ENCODE measurements around the gene MED12L. TPM values are rescaled to one million over a fixed set of nuclear protein-coding genes. Genes with fewer than 3 reads are reported as not detected.

The MED12L gene
- total and polyA plus RNA-seq, 10 of the 15 experiments (the other 5 are each of a cell fraction or from before 2014, with no cell fraction given) = 0.01 to 0.06 (median 0.03) TPM; not detected in 2

GRCh38 chr3:151152455-151153079, 67.1 kb downstream of the MED12L start:
- no TSS peak for BruUV-seq (replicated peaks)
- ChIA-PET RAD21 (ENCODE audit: unreplicated experiment) (interaction anchor here (0.7 kb wide), 1 partner anchor 282 kb away, joined by 3 read pairs; no protein-coding TSS in a partner anchor), SMC1A (ENCODE audit: uncharacterized antibody, unreplicated experiment) (interaction anchor here (1.3 to 1.5 kb wide), 2 partner anchors 10 kb away, joined by 3 to 5 read pairs; no protein-coding TSS in a partner anchor), POLR2A (no interaction called here), CTCF (interaction anchor here (1.1 to 2.5 kb wide), 3 partner anchors 8 to 125 kb away, joined by 4 to 11 read pairs (median 5); partner anchors contain the start of gene P2RY14)
- no peaks in the 10 kb centered on the region for H4K20me1 ChIP-seq (ENCODE audit: control insufficient read depth, insufficient read depth)
- no peak overlapping the region for H3K27ac ChIP-seq (ENCODE audit: control insufficient read depth, insufficient read depth)
- H3K9me3 ChIP-seq (replicated peaks; ENCODE audit: control insufficient read depth, insufficient read depth, low read length) = no peaks in the 10 kb centered on the region
- no peak for ATAC-seq
- H3K27me3 ChIP-seq (replicated peaks in 1 of 2; ENCODE audit: control insufficient read depth in 2 of 2, insufficient read depth in 2 of 2, low read length in 1 of 2) = no peaks in the 10 kb centered on the region
- H3K4me1 ChIP-seq (ENCODE audit: control insufficient read depth, insufficient read depth, low read length) = no peaks in the 10 kb centered on the region
- in situ Hi-C loops (cut with MboI) (no loop called here), intact Hi-C loops (cut with micrococcal nuclease; ENCODE audit: unreplicated experiment) (no loop called here)
- H3K9ac ChIP-seq (ENCODE audit: control insufficient read depth, insufficient read depth, low read length) = no peak overlapping the region
- 64% methylated on average over 4 of the region's 4 CpGs for whole genome bisulfite sequencing (ENCODE audit: insufficient coverage, insufficient replicate concordance, low lambda C conversion rate, missing lambda C conversion rate)
- H3K36me3 ChIP-seq (ENCODE audit: control insufficient read depth in 2 of 2, insufficient read depth in 2 of 2, low read length in 1 of 2) = no peaks in the 10 kb centered on the region
- H3K4me3 ChIP-seq = no peak overlapping the region
- no peak for TF ChIP-seq POLR2A (IDR thresholded peaks at IDR 0.05; ENCODE audit: low read depth, low read length)
- no peak for TF ChIP-seq NFYA (IDR thresholded peaks at IDR 0.05; ENCODE audit: borderline replicate concordance, low read depth, low read length)
- TF ChIP-seq SREBF2 (IDR thresholded peaks at IDR 0.05; ENCODE audit: low read length) = no peak
- no peak overlapping the region for H2AFZ ChIP-seq (ENCODE audit: control insufficient read depth, low read depth, low read length)
- DNase-seq (ENCODE audit: low read depth, low spot score) = no peak
- H3K79me2 ChIP-seq (ENCODE audit: control insufficient read depth, insufficient read depth, low read length) = no peaks in the 10 kb centered on the region
- FAIRE-seq = no peak
- no peak overlapping the region for H3K4me2 ChIP-seq (ENCODE audit: control insufficient read depth, insufficient read depth)

GRCh38 chr3:151154566-151154965, 69.1 kb downstream of the MED12L start:
- DNase-seq (ENCODE audit: low read depth, low spot score) = no peak
- H3K27me3 ChIP-seq (replicated peaks in 1 of 2; ENCODE audit: control insufficient read depth in 2 of 2, insufficient read depth in 2 of 2, low read length in 1 of 2) = no peaks in the 10 kb centered on the region
- WGBS (ENCODE audit: insufficient coverage, insufficient replicate concordance, low lambda C conversion rate, missing lambda C conversion rate) = 60% methylated on average over 6 of the region's 6 CpGs
- no peak overlapping the region for H2AFZ ChIP-seq (ENCODE audit: control insufficient read depth, low read depth, low read length)
- RAD21 ChIA-PET (ENCODE audit: unreplicated experiment) = interaction anchor here (0.5 kb wide), 1 partner anchor 1321 kb away, joined by 3 read pairs; no protein-coding TSS in a partner anchor
- no peak overlapping the region for H3K27ac ChIP-seq (ENCODE audit: control insufficient read depth, insufficient read depth)
- SMC1A ChIA-PET (ENCODE audit: uncharacterized antibody, unreplicated experiment) = interaction anchor here (0.6 to 1.1 kb wide), 2 partner anchors 9 to 124 kb away, joined by 3 read pairs; partner anchors contain the start of gene P2RY14
- intact Hi-C loops (cut with micrococcal nuclease; ENCODE audit: unreplicated experiment) = no loop called here
- H3K4me2 ChIP-seq (ENCODE audit: control insufficient read depth, insufficient read depth) = no peak overlapping the region
- no peak overlapping the region for H3K9ac ChIP-seq (ENCODE audit: control insufficient read depth, insufficient read depth, low read length)
- in situ Hi-C loops (cut with MboI) = no loop called here
- FAIRE-seq = no peak
- no peaks in the 10 kb centered on the region for H3K36me3 ChIP-seq (ENCODE audit: control insufficient read depth in 2 of 2, insufficient read depth in 2 of 2, low read length in 1 of 2)
- H3K79me2 ChIP-seq (ENCODE audit: control insufficient read depth, insufficient read depth, low read length) = no peaks in the 10 kb centered on the region
- no peak for TF ChIP-seq KLF5 (IDR thresholded peaks at IDR 0.05; ENCODE audit: partially characterized antibody)
- TF ChIP-seq SMAD1 (IDR thresholded peaks at IDR 0.05; ENCODE audit: low read depth, partially characterized antibody) = no peak
- TF ChIP-seq ETV6 (conservative IDR thresholded peaks at IDR 0.05 in 1 of 2, IDR thresholded peaks at IDR 0.05 in 1 of 2; ENCODE audit: borderline replicate concordance in 1 of 2, low read depth in 1 of 2) = no peak
- no peak for TF ChIP-seq FOXM1 (IDR thresholded peaks at IDR 0.05; ENCODE audit: low read depth, low read length)
- no peak for TF ChIP-seq ZNF217 (IDR thresholded peaks at IDR 0.05)
- no peak for TF ChIP-seq WRNIP1 (IDR thresholded peaks at IDR 0.05; ENCODE audit: borderline replicate concordance, low read depth, low read length)
- no peak for TF ChIP-seq CHD1 (IDR thresholded peaks at IDR 0.05; ENCODE audit: low read depth, low read length)
- TF ChIP-seq POLR2AphosphoS5 (IDR thresholded peaks at IDR 0.05; ENCODE audit: low read length) = no peak
- TF ChIP-seq IRF4 (IDR thresholded peaks at IDR 0.05; ENCODE audit: low read depth, low read length) = no peak
- TF ChIP-seq TCF12 (IDR thresholded peaks at IDR 0.05; ENCODE audit: low read depth, low read length) = no peak
- no peak for TF ChIP-seq E4F1 (IDR thresholded peaks at IDR 0.05; ENCODE audit: borderline replicate concordance, partially characterized antibody)
- TF ChIP-seq CREB1 (IDR thresholded peaks at IDR 0.05; ENCODE audit: low read depth) = no peak
- TF ChIP-seq SMC3 (IDR thresholded peaks at IDR 0.05; ENCODE audit: borderline replicate concordance, low read length) = no peak
- TF ChIP-seq HDGF (IDR thresholded peaks at IDR 0.05) = no peak
- CTCF ChIA-PET = interaction anchor here (1.1 to 1.4 kb wide), 3 partner anchors 9 to 128 kb away, joined by 3 read pairs; no protein-coding TSS in a partner anchor
- H4K20me1 ChIP-seq (ENCODE audit: control insufficient read depth, insufficient read depth) = no peaks in the 10 kb centered on the region
- POLR2A ChIA-PET = no interaction called here
- H3K4me3 ChIP-seq = no peak overlapping the region
- no peaks in the 10 kb centered on the region for H3K4me1 ChIP-seq (ENCODE audit: control insufficient read depth, insufficient read depth, low read length)
- no peak for ATAC-seq
- no TSS peak for BruUV-seq (replicated peaks)
- no peaks in the 10 kb centered on the region for H3K9me3 ChIP-seq (replicated peaks; ENCODE audit: control insufficient read depth, insufficient read depth, low read length)

Data from GM12878 (cell line).